ENCODE measurements around the gene ANP32A. TPM values are rescaled to one million over a fixed set of nuclear protein-coding genes. Genes with fewer than 3 reads are reported as not detected.

ANP32A gene
- total RNA-seq, 1 donor, result 52.8 TPM

GRCh38 chr15:68796576-68796975, 24.1 kb downstream of the ANP32A start:
- peaks cover 97% of the 10 kb centered on the region for H3K4me1 ChIP-seq (ENCODE audit: insufficient read depth, low read length)
- H3K27me3 ChIP-seq (ENCODE audit: insufficient read depth, low read length), result no peaks in the 10 kb centered on the region
- no peak overlapping the region for H3K4me3 ChIP-seq (ENCODE audit: low read length)
- no peaks in the 10 kb centered on the region for H3K9me3 ChIP-seq (ENCODE audit: low read depth, low read length)

DNA sequence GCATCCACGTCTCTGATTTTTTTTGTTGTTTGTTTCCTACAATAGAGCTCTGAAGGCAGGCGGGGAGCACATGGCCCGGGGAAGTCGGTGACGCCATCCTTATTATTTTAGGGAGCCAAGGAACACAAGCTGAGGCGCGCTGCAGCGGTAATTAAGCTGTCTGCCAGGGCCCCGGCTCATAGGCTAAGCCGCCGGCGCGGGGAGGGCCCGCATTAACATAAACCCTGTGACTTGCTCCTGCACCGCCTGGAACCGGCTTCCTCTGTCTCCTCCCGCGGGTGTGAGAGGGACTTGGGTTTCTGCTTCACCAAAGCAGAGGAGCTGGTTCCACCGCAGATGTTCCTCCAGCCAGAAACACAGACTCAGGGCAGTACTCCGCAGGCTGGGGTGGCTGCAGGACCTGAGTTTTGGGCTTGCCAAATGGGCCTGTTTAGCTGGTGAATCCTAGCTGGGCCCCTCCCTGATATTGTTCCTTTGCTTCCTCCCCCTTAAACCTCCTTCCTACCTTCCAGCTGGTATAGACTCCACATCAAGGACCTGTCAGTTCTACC, 25.3 kb downstream of the ANP32A start:
- Histone ChIP-seq H3K9me3 (ENCODE audit: low read depth, low read length) (no peaks in the 10 kb centered on the region), H3K4me3 (ENCODE audit: low read length) (peak overlapping the region; percentile 1), H3K27me3 (ENCODE audit: insufficient read depth, low read length) (no peaks in the 10 kb centered on the region), H3K4me1 (ENCODE audit: insufficient read depth, low read length) (peaks cover 98% of the 10 kb centered on the region)

GRCh38 chr15:68794863-68795262, 25.8 kb downstream of the ANP32A start:
- Histone ChIP-seq H3K4me3 (ENCODE audit: low read length) (peak overlapping the region; percentile 1), H3K9me3 (ENCODE audit: low read depth, low read length) (no peaks in the 10 kb centered on the region), H3K4me1 (ENCODE audit: insufficient read depth, low read length) (peaks cover 100% of the 10 kb centered on the region)

DNA sequence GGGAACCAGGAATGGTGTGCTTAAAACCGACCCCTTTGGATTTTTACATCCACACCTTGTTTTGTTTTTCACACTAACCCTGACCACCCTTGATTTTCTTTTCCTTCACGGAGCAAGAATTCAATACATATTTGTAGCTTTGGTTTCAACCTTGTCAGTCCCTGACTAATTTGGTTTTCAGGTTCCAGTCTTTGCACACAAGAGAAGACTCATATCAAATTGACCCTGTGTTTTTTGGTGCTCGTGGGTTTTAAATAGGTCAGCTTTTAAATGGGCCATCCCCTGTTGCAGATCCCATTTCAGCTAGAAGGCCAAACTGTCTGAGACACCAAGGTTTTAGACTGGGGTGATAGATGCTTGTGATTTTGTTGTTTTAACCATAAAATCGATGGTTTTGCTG, 26.4 kb downstream of the ANP32A start:
- Histone ChIP-seq H3K9me3 (ENCODE audit: low read depth, low read length) (no peaks in the 10 kb centered on the region), H3K4me1 (ENCODE audit: insufficient read depth, low read length) (peaks cover 100% of the 10 kb centered on the region), H3K4me3 (ENCODE audit: low read length) (no peak overlapping the region), H3K27me3 (ENCODE audit: insufficient read depth, low read length) (no peaks in the 10 kb centered on the region)

More at GRCh38 chr15:68794863-68795262, 25.8 kb downstream of the ANP32A start:
- no peaks in the 10 kb centered on the region for H3K27me3 ChIP-seq (ENCODE audit: insufficient read depth, low read length)

- Histone ChIP-seq H3K4me1 (ENCODE audit: insufficient read depth, low read length) (peaks cover 100% of the 10 kb centered on the region), H3K27me3 (ENCODE audit: insufficient read depth, low read length) (no peaks in the 10 kb centered on the region), H3K9me3 (ENCODE audit: low read depth, low read length) (no peaks in the 10 kb centered on the region), H3K4me3 (ENCODE audit: low read length) (no peak overlapping the region)
Observed at GRCh38 chr15:68793776-68794175, 26.9 kb downstream of the ANP32A start.

GRCh38 chr15:68792901-68793766, 27.6 kb downstream of the ANP32A start:
- H3K27me3 ChIP-seq (ENCODE audit: insufficient read depth, low read length), result no peaks in the 10 kb centered on the region
- no peak overlapping the region for H3K4me3 ChIP-seq (ENCODE audit: low read length)
- H3K9me3 ChIP-seq (ENCODE audit: low read depth, low read length), result no peaks in the 10 kb centered on the region
- H3K4me1 ChIP-seq (ENCODE audit: insufficient read depth, low read length), result peaks cover 100% of the 10 kb centered on the region

DNA sequence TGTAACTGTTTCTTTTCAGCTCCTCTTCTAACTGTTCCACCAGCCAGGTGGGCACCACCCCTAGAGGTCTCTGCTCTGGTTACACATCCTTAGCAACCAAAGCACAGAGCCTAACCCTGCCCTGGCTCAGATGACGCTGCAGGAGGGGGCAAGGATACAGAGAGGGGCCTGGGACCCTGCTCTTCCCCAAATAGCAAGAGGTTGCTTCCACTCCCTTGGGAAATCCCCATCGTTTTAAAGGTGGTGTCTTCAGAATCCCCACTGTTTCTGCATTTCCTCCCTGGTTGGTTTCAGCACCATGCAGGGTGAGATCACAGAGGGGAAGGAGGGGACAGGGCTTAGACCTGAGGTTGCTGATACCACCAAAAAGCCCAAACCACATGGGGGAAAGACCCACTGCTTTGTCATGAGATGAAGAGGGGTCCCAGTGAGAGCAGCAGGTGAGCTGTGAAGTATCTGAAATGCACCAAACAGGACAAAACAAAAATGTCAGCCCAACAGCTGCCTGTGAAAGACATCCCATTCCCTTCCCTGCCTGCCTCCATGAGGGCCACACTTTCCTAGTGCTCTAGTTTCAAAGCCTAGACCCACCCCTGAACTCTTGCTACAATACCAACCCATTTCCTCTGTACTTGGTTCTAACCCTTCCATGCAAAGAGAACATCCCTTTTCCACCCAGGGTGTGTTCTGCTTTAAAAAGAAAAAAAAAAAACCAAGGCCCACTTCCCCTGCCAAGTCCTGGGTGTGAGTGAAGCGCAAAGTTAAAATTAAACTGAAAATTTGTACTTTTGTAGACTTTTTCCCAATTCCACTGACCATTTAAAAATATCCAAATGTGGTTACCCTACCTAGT, 29.0 kb downstream of the ANP32A start:
- no peak overlapping the region for H3K4me3 ChIP-seq (ENCODE audit: low read length)
- peaks cover 92% of the 10 kb centered on the region for H3K4me1 ChIP-seq (ENCODE audit: insufficient read depth, low read length)
- H3K9me3 ChIP-seq (ENCODE audit: low read depth, low read length), result no peaks in the 10 kb centered on the region
- H3K27me3 ChIP-seq (ENCODE audit: insufficient read depth, low read length), result no peaks in the 10 kb centered on the region

GRCh38 chr15:68790910-68791309, 29.8 kb downstream of the ANP32A start:
- Histone ChIP-seq H3K4me1 (ENCODE audit: insufficient read depth, low read length) (peaks cover 85% of the 10 kb centered on the region), H3K9me3 (ENCODE audit: low read depth, low read length) (no peaks in the 10 kb centered on the region), H3K27me3 (ENCODE audit: insufficient read depth, low read length) (no peaks in the 10 kb centered on the region), H3K4me3 (ENCODE audit: low read length) (no peak overlapping the region)

DNA sequence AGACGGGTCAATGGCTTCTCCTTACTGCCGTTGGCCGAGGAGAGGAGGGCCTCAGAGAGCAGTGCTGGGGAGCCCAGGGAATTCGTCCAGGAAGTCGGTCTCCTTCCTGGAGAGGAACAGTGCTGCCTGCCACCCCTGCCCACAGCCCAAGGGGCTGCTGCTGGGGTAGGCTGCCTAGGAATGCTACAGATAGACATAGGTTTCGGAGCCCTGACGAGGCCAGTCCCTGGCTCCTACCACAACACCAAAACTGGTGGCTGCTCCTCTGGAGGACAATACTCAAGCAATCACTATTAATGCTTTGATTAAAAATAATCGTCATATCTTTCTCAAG, 30.5 kb downstream of the ANP32A start:
- Histone ChIP-seq H3K4me1 (ENCODE audit: insufficient read depth, low read length) (peaks cover 78% of the 10 kb centered on the region), H3K4me3 (ENCODE audit: low read length) (no peak overlapping the region), H3K9me3 (ENCODE audit: low read depth, low read length) (no peaks in the 10 kb centered on the region), H3K27me3 (ENCODE audit: insufficient read depth, low read length) (no peaks in the 10 kb centered on the region)

DNA sequence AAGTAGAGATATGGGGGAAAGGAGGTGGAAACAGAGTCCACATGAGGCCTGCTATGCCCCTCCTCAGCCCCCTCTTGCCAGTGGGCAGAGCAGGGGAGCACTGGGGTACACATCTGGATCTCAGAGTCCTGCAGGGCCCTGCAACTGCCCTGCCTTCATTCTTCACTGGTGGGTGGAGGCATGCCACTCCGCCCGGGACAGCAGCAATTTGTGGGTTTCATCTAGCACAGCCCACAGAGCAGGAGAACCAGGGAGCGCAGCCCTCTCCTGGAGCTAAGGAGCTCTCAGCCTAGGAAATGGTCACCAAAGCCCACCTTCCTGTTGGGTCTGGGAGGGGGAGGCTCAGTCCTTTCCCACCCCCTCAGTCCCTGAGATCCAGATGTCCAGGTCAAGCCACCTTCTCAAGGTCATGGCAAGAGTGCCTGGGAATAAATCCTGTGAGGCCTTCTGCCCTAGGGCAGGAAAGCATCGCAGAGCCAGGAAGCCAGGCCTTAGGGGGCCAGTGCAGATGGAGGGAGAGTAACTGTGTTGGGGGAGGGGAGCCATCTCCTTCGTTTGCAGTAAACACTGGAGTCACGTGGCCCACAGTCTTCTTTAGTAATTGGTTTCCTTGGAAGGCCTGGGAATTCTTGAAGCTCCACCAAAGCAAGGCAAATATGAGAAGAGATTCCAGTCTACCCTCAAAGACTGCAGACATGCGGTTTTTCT, 31.0 kb downstream of the ANP32A start:
- H3K4me1 ChIP-seq (ENCODE audit: insufficient read depth, low read length), result peaks cover 73% of the 10 kb centered on the region
- H3K9me3 ChIP-seq (ENCODE audit: low read depth, low read length), result no peaks in the 10 kb centered on the region

GRCh38 chr15:68789091-68789490, 31.6 kb downstream of the ANP32A start:
- Histone ChIP-seq H3K9me3 (ENCODE audit: low read depth, low read length) (no peaks in the 10 kb centered on the region), H3K27me3 (ENCODE audit: insufficient read depth, low read length) (no peaks in the 10 kb centered on the region), H3K4me1 (ENCODE audit: insufficient read depth, low read length) (peaks cover 70% of the 10 kb centered on the region), H3K4me3 (ENCODE audit: low read length) (no peak overlapping the region)

More for the DNA sequence above, 31.0 kb downstream of the ANP32A start:
- Histone ChIP-seq H3K27me3 (ENCODE audit: insufficient read depth, low read length) (no peaks in the 10 kb centered on the region), H3K4me3 (ENCODE audit: low read length) (no peak overlapping the region)

DNA sequence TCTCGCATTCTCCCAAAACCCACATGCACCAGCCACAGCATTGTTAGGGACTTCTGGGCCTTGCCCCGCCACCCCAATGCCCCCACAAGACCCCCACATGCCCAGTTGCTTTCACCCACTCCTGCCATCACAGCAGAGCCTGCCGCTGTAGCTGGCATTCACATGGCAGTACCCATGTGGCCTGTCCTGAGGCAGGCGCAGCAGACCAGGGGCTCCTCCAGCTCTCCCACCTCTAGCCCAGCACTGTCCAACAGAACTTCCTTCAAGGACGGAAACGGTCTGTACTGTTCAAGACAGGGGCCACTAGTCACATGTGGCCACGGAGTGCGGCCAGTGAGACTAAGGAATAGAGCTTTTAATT, 32.5 kb downstream of the ANP32A start:
- peaks cover 69% of the 10 kb centered on the region for H3K4me1 ChIP-seq (ENCODE audit: insufficient read depth, low read length)
- H3K4me3 ChIP-seq (ENCODE audit: low read length), result no peak overlapping the region
- no peaks in the 10 kb centered on the region for H3K9me3 ChIP-seq (ENCODE audit: low read depth, low read length)
- no peaks in the 10 kb centered on the region for H3K27me3 ChIP-seq (ENCODE audit: insufficient read depth, low read length)

- Histone ChIP-seq H3K4me1 (ENCODE audit: insufficient read depth, low read length) (peaks cover 69% of the 10 kb centered on the region), H3K9me3 (ENCODE audit: low read depth, low read length) (no peaks in the 10 kb centered on the region), H3K4me3 (ENCODE audit: low read length) (no peak overlapping the region), H3K27me3 (ENCODE audit: insufficient read depth, low read length) (no peaks in the 10 kb centered on the region)
Observed at GRCh38 chr15:68787609-68788263, 33.0 kb downstream of the ANP32A start.

GRCh38 chr15:68786753-68787152, 33.9 kb downstream of the ANP32A start:
- H3K4me1 ChIP-seq (ENCODE audit: insufficient read depth, low read length), result peaks cover 69% of the 10 kb centered on the region
- no peaks in the 10 kb centered on the region for H3K27me3 ChIP-seq (ENCODE audit: insufficient read depth, low read length)
- no peaks in the 10 kb centered on the region for H3K9me3 ChIP-seq (ENCODE audit: low read depth, low read length)
- no peak overlapping the region for H3K4me3 ChIP-seq (ENCODE audit: low read length)
